Measurements from ENCODE around the gene APOC4.
"Not testable (repeated sequence)": the region's sequence is repeated elsewhere in the genome, so short reads cannot be mapped to it uniquely, and the experiment has no call there.

Gene APOC4

GRCh38 chr19:44942067-44942571 lies at the start of gene APOC4:
APOC4 (plus strand) TSS chr19:44942237; CDS start chr19:44942278, 41 bp downstream.
- DNase-seq: no peak

- no peak for DNase-seq
Observed at GRCh38 chr19:44892932-44893331, 49.1 kb upstream of the APOC4 start.

GRCh38 chr19:44893332-44894051 lies 48.5 kb upstream of the APOC4 start:
- no peak for DNase-seq

GRCh38 chr19:44894052-44894400 lies 48.0 kb upstream of the APOC4 start:
- DNase-seq: no peak

- no peak for DNase-seq
Observed at GRCh38 chr19:44894946-44895345, 47.1 kb upstream of the APOC4 start.

GRCh38 chr19:44897835-44898234 lies 44.2 kb upstream of the APOC4 start:
- DNase-seq: no peak

GRCh38 chr19:44900328-44901244 lies 41.5 kb upstream of the APOC4 start:
- DNase-seq: no peak

GRCh38 chr19:44903216-44903601 lies 38.8 kb upstream of the APOC4 start:
- DNase-seq: no peak

GRCh38 chr19:44903602-44904425 lies 38.2 kb upstream of the APOC4 start:
- peak; percentile 86 for DNase-seq

- DNase-seq: no peak
Observed at GRCh38 chr19:44904426-44904994, 37.5 kb upstream of the APOC4 start.

GRCh38 chr19:44905437-44906160 lies 36.4 kb upstream of the APOC4 start, which contains the start of gene APOE:
APOE (plus strand) TSS chr19:44905796; CDS start chr19:44906625, 829 bp downstream.
- peak; percentile 65 for DNase-seq

- DNase-seq: no peak
Observed at GRCh38 chr19:44907613-44908012, 34.4 kb upstream of the APOC4 start.

GRCh38 chr19:44908074-44908835 lies 33.8 kb upstream of the APOC4 start:
- no peak for DNase-seq

- no peak for DNase-seq
Observed at GRCh38 chr19:44908836-44909261, 33.2 kb upstream of the APOC4 start.

- no peak for DNase-seq
Observed at GRCh38 chr19:44909775-44910174, 32.3 kb upstream of the APOC4 start.

- not testable (repeated sequence) for DNase-seq
Observed at GRCh38 chr19:44911896-44912295, 30.1 kb upstream of the APOC4 start.

- peak; percentile 77 for DNase-seq
Observed at GRCh38 chr19:44912854-44913253, 29.2 kb upstream of the APOC4 start.

GRCh38 chr19:44913512-44914432 lies 28.3 kb upstream of the APOC4 start:
- not testable (repeated sequence) for DNase-seq

GRCh38 chr19:44914433-44915206 lies 27.4 kb upstream of the APOC4 start, which contains the start of gene APOC1:
APOC1 (plus strand) TSS chr19:44914608; CDS start chr19:44914892, 284 bp downstream.
- peak; percentile 79 for DNase-seq

All from midbrain (tissue), 1 donor.